Measurements from ENCODE around the gene HOXA10. TPM values are rescaled to one million over a fixed set of nuclear protein-coding genes. Genes with fewer than 3 reads are reported as not detected.
A peak's percentile ranks its signal among the peaks of the same experiment; 100 is the strongest.

HOXA10 gene
- total and polyA plus RNA-seq, 3 experiments from 2014 or later = 0.09 TPM; not detected in 2

GRCh38 chr7:27191833-27192545 lies 17.9 kb upstream of the HOXA10 start:
- no peaks in the 10 kb centered on the region for H3K9me3 ChIP-seq (ENCODE audit: low read length)
- Mint-ChIP-seq H3K4me3 (peak overlapping the region; percentile 47 to 83 (median 55)), H3K4me1 (peaks cover 29 to 49% (median 36%) of the 10 kb centered on the region in 3 donors), H3K9me3 (no peaks in the 10 kb centered on the region), H3K27ac (peak overlapping the region in 2 of 8 donors; percentile 39 to 43), H3K36me3 (no peaks in the 10 kb centered on the region), H3K27me3 (peaks cover 91 to 96% of the 10 kb centered on the region in 2 donors)
- H3K4me1 ChIP-seq (ENCODE audit: insufficient read depth, low read length) = peaks cover 37% of the 10 kb centered on the region
- no peak for DNase-seq
- H3K27me3 ChIP-seq (ENCODE audit: insufficient read depth, low read length, poor library complexity, severe bottlenecking) = peaks cover 88% of the 10 kb centered on the region
- CTCF ChIA-PET = interaction anchor here (0.9 to 1.0 kb wide), 3 partner anchors 12 to 41 kb away, joined by 3 to 5 read pairs (median 3); no protein-coding TSS in a partner anchor
- no peak overlapping the region for H3K4me3 ChIP-seq (ENCODE audit: low read length)
- H3K27ac ChIP-seq (ENCODE audit: low read depth, low read length) = no peak overlapping the region
- POLR2A ChIA-PET = no interaction called here
- H3K36me3 ChIP-seq (ENCODE audit: insufficient read depth, low read length) = no peaks in the 10 kb centered on the region

DNA sequence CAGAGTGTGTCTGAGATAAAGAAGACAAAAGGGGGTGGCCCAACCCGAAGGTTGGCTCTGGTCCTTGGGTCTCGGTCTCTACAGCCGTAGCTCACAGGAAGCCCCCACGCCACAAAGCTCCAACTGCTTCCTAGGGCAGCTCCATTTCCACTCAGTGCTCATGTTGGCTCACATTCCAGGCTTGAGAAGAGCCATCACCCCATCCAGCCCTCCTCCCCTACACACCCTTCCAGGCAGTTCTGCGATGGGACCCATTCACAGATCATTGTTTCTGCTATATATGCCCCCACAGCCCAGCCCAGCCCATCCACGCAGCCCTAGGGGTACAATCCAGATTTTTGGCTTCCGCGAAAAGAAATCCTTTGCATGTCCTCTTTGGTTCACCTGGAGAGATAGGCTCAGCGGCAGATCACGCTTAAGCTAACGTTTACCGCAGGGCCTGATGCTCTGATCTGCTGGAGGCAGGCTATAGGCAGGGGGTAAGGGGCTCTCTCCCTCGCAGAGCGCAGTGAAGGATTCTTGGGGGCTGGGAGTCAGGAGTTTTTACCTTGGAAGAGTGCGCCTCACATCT lies 17.1 kb upstream of the HOXA10 start:
- DNase-seq = peak in 1 of 5 donors; percentile 28
- Mint-ChIP-seq H3K27me3 (peaks cover 91 to 96% of the 10 kb centered on the region in 2 donors), H3K9me3 (no peaks in the 10 kb centered on the region), H3K27ac (peak overlapping the region in 1 of 8 donors; percentile 39), H3K4me1 (peaks cover 35 to 52% (median 39%) of the 10 kb centered on the region in 3 donors), H3K36me3 (no peaks in the 10 kb centered on the region), H3K4me3 (peak overlapping the region in 4 of 7 donors; percentile 5 to 55 (median 33))
- no peaks in the 10 kb centered on the region for H3K9me3 ChIP-seq (ENCODE audit: low read length)
- H3K27ac ChIP-seq (ENCODE audit: low read depth, low read length) = no peak overlapping the region
- H3K36me3 ChIP-seq (ENCODE audit: insufficient read depth, low read length) = no peaks in the 10 kb centered on the region
- ChIA-PET POLR2A (interaction anchor here (0.5 kb wide), 1 partner anchor 96 kb away, joined by 5 read pairs; no protein-coding TSS in a partner anchor), CTCF (interaction anchor here (1.2 to 1.5 kb wide), 5 partner anchors 8 to 30 kb away, joined by 3 to 5 read pairs (median 4); no protein-coding TSS in a partner anchor)
- H3K4me3 ChIP-seq (ENCODE audit: low read length) = no peak overlapping the region
- peaks cover 39% of the 10 kb centered on the region for H3K4me1 ChIP-seq (ENCODE audit: insufficient read depth, low read length)
- peaks cover 88% of the 10 kb centered on the region for H3K27me3 ChIP-seq (ENCODE audit: insufficient read depth, low read length, poor library complexity, severe bottlenecking)

DNA sequence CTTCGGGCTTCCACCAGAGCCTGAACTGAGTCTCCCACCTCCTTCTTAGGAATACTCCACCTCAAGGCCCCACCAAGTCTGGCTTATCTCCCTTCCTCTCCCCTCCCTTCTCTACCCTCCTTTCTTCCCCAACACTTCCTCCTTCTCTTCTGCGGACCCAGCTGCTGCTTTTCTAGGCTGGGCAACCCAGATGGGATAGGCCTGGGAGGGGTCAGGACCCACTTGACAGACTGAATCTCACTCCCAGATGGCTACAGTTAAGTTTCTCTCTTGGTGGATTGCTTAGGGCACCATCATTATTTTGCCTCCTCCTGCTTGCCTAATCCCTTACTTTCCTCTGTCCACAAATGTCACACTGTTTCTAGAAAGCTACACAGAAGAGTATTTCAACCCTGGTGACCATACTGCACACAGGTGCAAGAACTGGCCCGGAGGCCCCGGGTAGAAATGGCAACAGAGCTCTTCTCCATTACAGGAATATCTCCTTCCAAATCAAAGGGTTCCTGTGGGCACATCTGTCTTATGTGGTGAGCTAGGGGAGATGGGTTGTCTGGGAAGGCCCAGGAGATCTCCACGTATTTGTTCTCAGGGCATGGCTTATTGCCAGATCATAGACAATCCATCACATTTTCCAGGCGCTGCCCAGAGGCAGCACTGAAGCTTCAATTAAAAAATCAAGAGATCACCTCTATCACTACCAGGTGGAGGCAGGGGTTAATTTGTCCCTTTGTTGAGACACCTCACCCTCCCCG lies 16.1 kb upstream of the HOXA10 start:
- peaks cover 45 to 63% (median 49%) of the 10 kb centered on the region in 3 donors for H3K4me1 Mint-ChIP-seq
- Histone ChIP-seq H3K4me1 (ENCODE audit: insufficient read depth, low read length) (peaks cover 49% of the 10 kb centered on the region), H3K9me3 (ENCODE audit: low read length) (no peaks in the 10 kb centered on the region), H3K27me3 (ENCODE audit: insufficient read depth, low read length, poor library complexity, severe bottlenecking) (peaks cover 92% of the 10 kb centered on the region), H3K36me3 (ENCODE audit: insufficient read depth, low read length) (no peaks in the 10 kb centered on the region), H3K27ac (ENCODE audit: low read depth, low read length) (no peak overlapping the region), H3K4me3 (ENCODE audit: low read length) (no peak overlapping the region)
- no peaks in the 10 kb centered on the region for H3K36me3 Mint-ChIP-seq
- peak overlapping the region in 1 of 8 donors; percentile 39 for H3K27ac Mint-ChIP-seq
- H3K4me3 Mint-ChIP-seq = peak overlapping the region in 5 of 7 donors; percentile 4 to 63 (median 38)
- peak in 1 of 5 donors; percentile 21 for DNase-seq
- H3K27me3 Mint-ChIP-seq = peaks cover 94 to 96% of the 10 kb centered on the region in 2 donors
- ChIA-PET POLR2A (interaction anchor here (0.5 kb wide), 1 partner anchor 95 kb away, joined by 5 read pairs; no protein-coding TSS in a partner anchor), CTCF (interaction anchor here (0.8 to 1.6 kb wide), 8 partner anchors 9 to 29 kb away, joined by 3 to 9 read pairs (median 4); no protein-coding TSS in a partner anchor)
- H3K9me3 Mint-ChIP-seq = peaks cover 0 to 3% (median 0%) of the 10 kb centered on the region in 5 donors

DNA sequence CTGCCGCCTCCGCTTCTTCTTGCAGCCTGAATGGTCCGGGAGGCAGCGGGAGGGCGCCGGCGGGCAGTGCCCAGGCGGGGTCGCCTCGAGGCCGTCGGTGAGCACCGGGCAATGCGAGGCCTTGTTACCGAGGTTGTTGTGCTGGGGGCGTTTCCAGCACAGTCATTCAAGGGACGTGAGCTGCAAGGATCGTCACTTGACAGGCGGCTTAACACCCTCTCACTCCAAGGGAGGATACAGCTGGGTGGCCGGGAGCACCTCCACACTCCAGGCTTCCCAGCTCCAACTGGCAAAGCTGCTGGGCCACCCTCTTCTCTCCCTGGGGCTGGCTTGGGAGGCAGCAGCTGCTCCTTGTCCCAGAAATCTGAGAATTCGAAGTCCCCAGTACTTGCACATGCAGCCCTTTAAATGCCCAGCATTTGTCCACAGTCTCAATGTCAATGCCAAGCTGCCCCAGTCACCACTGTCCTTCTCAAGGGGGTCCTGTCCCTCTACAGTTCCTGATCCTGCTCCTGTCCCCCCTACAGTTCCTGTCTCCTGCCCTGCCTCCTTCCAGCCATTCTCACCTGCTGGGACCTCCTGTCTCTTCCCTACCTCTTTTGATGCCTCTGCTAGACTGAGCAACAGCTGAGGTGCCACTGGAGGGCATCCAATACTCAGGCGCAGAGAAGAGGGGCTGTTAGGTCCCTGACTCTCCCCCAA lies 15.3 kb upstream of the HOXA10 start:
- Histone ChIP-seq H3K4me3 (ENCODE audit: low read length) (no peak overlapping the region), H3K27me3 (ENCODE audit: insufficient read depth, low read length, poor library complexity, severe bottlenecking) (peaks cover 92% of the 10 kb centered on the region), H3K9me3 (ENCODE audit: low read length) (no peaks in the 10 kb centered on the region), H3K27ac (ENCODE audit: low read depth, low read length) (no peak overlapping the region), H3K36me3 (ENCODE audit: insufficient read depth, low read length) (no peaks in the 10 kb centered on the region), H3K4me1 (ENCODE audit: insufficient read depth, low read length) (peaks cover 56% of the 10 kb centered on the region)
- ChIA-PET CTCF (interaction anchor here (1.3 to 1.6 kb wide), 4 partner anchors 10 to 28 kb away, joined by 3 to 9 read pairs (median 6); no protein-coding TSS in a partner anchor), POLR2A (no interaction called here)
- Mint-ChIP-seq H3K4me1 (peaks cover 52 to 69% (median 56%) of the 10 kb centered on the region in 3 donors), H3K27ac (peak overlapping the region in 2 of 8 donors; percentile 10 to 39), H3K36me3 (no peaks in the 10 kb centered on the region), H3K4me3 (peak overlapping the region in 6 of 7 donors; percentile 36 to 81 (median 52)), H3K27me3 (peaks cover 92 to 96% of the 10 kb centered on the region in 2 donors), H3K9me3 (peaks cover 0 to 7% (median 0%) of the 10 kb centered on the region in 5 donors)
- peak in 1 of 5 donors; percentile 45 for DNase-seq

DNA sequence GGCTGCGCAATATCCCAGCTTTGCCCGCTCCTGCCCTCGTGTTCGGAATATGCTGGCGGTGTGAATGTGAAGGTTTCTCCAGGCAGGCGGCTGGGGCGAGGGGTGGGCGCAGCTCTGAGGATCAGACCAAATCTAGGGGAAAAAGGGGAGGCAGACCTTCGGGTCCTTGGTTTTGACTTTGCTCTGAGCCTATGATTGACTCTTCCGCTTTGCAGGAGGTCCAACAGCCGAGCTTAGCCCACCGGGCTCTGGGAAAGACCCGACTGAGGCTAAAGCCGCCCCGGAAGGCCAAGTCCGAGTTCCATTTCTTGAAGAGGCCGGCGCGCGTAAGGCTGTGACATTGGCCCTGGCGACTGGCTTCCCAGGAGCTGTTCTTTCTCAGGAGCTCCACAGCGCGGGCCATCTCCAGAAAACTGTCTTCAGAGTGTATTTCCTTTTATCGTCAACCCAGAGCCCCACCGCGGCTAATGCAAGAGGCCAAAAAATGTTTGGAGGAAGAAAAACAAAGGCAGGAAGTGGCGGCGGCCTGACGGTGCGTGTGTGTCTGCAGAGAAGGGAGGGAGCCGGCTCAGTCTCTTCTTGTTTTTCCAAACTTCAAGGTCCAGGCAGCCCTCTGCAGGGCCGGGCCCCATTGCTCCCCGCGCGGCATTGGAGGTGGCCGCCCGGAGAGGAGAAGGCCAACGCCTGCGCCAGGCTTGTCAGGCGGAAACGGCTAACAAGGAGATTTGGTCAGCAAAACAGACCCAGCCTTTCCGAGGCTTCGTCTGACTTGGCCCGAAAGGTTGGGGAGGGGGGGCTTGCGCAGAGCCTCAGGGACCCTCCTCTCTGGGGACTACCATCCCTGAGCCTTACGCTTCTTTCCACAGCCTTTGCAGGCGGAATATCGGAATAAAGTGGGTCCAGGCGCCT lies 14.5 kb upstream of the HOXA10 start:
- peaks cover 91% of the 10 kb centered on the region for H3K27me3 ChIP-seq (ENCODE audit: insufficient read depth, low read length, poor library complexity, severe bottlenecking)
- peak overlapping the region; percentile 52 for H3K4me3 ChIP-seq (ENCODE audit: low read length)
- peak overlapping the region in 3 of 8 donors; percentile 9 to 60 (median 50) for H3K27ac Mint-ChIP-seq
- ChIA-PET CTCF (interaction anchor here (0.9 to 1.6 kb wide), 4 partner anchors 9 to 32 kb away, joined by 3 to 9 read pairs (median 4); partner anchors contain the start of gene HOXA7), POLR2A (no interaction called here)
- peaks cover 62% of the 10 kb centered on the region for H3K4me1 ChIP-seq (ENCODE audit: insufficient read depth, low read length)
- H3K9me3 Mint-ChIP-seq = peaks cover 0 to 7% (median 0%) of the 10 kb centered on the region in 5 donors
- H3K4me1 Mint-ChIP-seq = peaks cover 57 to 72% (median 62%) of the 10 kb centered on the region in 3 donors
- no peaks in the 10 kb centered on the region for H3K9me3 ChIP-seq (ENCODE audit: low read length)
- H3K4me3 Mint-ChIP-seq = peak overlapping the region; percentile 61 to 89 (median 74)
- no peaks in the 10 kb centered on the region for H3K36me3 ChIP-seq (ENCODE audit: insufficient read depth, low read length)
- no peaks in the 10 kb centered on the region for H3K36me3 Mint-ChIP-seq
- DNase-seq = peak in 2 of 5 donors; percentile 56 to 60
- peaks cover 92 to 94% of the 10 kb centered on the region in 2 donors for H3K27me3 Mint-ChIP-seq
- H3K27ac ChIP-seq (ENCODE audit: low read depth, low read length) = no peak overlapping the region

DNA sequence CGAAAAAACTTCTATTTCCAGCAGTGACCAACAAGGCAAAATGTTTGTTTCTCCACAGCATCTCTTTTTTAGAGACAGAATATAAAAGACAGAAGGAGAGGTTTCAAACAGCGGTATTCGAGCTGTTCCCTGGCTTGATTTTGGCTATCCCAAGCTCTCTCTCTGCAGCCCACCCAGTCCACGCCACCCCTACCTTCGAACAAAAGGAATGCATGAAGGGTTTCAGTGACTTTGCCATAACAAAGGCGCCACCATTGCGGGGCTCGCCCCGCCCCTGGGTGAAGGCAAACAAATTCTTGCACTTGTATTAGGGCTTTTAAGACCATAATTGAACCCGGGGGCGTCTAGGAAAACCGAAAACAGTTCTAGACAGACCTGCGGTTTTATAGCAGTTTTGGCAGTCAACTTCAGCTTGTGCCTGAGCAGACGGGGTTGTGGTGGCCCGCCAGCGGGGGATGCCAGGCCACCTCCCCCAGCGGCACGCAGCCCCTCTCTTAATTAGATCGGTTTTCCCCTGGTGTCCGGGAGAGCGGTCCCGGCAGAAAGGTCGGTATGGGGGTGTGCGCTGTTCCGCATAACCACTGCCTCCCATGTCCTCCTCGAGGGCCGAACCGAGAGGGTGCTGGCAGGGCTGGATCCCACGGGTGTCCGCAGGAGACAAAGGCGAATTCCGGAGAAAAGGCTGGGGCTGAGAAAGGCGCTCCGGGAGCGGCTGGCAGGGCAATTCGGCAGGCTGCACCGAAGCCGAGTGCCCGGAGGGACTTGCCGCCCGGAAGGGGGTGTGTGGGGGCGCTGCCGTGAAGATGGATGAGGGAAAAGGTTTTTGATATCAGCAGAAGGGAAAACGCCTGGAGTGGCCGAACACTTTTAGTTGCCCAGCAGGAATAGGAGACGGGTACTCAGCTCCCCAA lies 13.6 kb upstream of the HOXA10 start:
- Histone ChIP-seq H3K4me3 (ENCODE audit: low read length) (peak overlapping the region; percentile 52), H3K4me1 (ENCODE audit: insufficient read depth, low read length) (peaks cover 59% of the 10 kb centered on the region), H3K27ac (ENCODE audit: low read depth, low read length) (no peak overlapping the region), H3K36me3 (ENCODE audit: insufficient read depth, low read length) (no peaks in the 10 kb centered on the region), H3K27me3 (ENCODE audit: insufficient read depth, low read length, poor library complexity, severe bottlenecking) (peaks cover 94% of the 10 kb centered on the region), H3K9me3 (ENCODE audit: low read length) (no peaks in the 10 kb centered on the region)
- Mint-ChIP-seq H3K4me3 (peak overlapping the region; percentile 61 to 89 (median 74)), H3K27me3 (peaks cover 91 to 94% of the 10 kb centered on the region in 2 donors), H3K27ac (peak overlapping the region in 2 of 8 donors; percentile 50 to 60), H3K9me3 (peaks cover 0 to 7% (median 0%) of the 10 kb centered on the region in 5 donors), H3K4me1 (peaks cover 55 to 70% (median 60%) of the 10 kb centered on the region in 3 donors), H3K36me3 (no peaks in the 10 kb centered on the region)
- POLR2A ChIA-PET = interaction anchor here (1.5 kb wide), 1 partner anchor 8 kb away, joined by 3 read pairs; no protein-coding TSS in a partner anchor
- CTCF ChIA-PET = interaction anchor here (0.9 to 2.4 kb wide), 9 partner anchors 8 to 33 kb away, joined by 3 to 15 read pairs (median 4); partner anchors contain the start of genes HOXA13 and HOXA7
- peak in 1 of 5 donors; percentile 33 for DNase-seq
